Gastroesophageal sphincter (tissue), 3 donors: ENCODE measurements around the gene COPA.

Experiments used
- CTCF ChIP-seq, 4 experiments: fragments of 200-600 bp in 2 of 4; fragments of 450-650 bp in 2 of 4; sonication (generic) in 1 of 4; IDR thresholded peaks; one replicate each; pipeline ENCODE4 v1.5.1; 2017 to 2019; ENCODE audit warnings: antibody characterized with exemption in 4 of 4, mild to moderate bottlenecking in 2 of 4, moderate library complexity in 2 of 4
- POLR2A ChIP-seq, 2 donors: fragments of 450-650 bp; IDR thresholded peaks; one replicate each; pipeline ENCODE4 v1.6.1; 2017; ENCODE audit warnings: antibody characterized with exemption in 2 of 2, mild to moderate bottlenecking in 2 of 2, moderate library complexity in 1 of 2

DNA sequence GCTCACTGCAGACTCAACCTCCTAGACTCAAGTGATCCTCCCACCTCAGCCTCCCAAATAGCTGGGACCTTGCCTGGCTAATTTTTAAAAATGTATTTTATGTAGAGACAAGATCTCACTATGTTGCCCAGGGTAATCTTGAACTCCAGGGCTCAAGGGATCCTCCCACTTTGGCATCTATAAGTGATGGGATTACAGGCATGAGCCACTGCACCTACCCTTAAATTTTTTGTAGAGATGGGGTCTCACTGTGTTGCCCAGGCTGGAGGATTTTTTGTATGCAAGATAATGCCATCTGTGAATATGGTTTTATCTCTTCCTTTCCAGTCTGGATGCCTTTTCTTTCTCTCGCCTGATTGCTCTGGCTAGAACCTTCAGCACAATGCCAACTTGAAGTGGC is 72.0 kb downstream of the COPA start:
- no peak for TF ChIP-seq CTCF (IDR thresholded peaks at IDR 0.05)
- no peak for TF ChIP-seq POLR2A (IDR thresholded peaks at IDR 0.05)
